NCI-H446 (cell line): ENCODE data around the gene MAD1L1.

Experiments
- DNase-seq, 2 experiments: peaks; one replicate each; lab custom pipeline; 2025; lab: John Stamatoyannopoulos, UW

The MAD1L1 gene

DNA sequence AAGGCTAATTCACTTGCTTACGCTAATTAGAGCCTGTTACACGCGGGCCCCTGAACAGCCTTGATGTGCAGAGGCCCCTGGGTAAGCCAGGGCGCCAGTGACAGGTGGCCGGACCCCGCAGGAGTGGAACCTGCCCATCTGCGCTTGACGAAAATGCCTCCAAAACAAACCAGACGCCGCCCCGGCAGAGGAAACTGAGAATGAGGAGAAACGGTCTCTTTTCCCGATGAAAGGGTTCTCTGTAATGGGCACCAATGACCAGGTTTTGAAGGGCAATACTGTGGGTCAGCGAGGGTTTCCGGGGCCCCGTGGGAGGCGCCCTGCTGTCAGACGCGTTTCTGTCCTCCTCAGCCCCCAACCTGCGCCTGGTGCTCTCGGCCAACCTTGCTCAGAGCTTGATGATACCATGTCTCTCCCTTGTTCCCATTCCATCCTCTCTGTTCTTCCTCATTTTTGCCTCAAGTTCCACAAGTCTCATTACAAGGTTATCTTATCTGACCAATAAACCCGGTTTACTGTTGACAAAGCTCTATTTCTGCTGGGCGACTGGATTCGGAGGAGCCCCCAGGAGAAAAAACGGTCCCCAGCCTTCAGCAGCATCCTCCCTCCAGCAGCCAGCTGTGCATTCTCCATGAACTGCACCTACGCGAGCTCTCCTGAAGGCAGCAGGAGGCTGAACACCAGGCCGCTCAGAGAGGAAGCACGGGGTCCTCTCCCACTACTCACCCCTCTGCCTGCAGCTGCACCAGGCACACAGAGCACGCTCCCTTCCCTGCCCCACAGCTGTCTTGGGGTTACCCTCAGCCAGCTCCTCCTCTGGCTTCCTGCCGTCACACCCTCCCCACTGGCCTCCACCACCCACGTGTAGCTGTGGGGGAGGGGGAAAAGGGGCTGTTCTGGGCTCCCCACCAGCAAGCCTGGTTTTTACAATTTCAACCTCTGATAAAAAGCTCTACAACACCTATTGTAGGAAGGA lies 202.0 kb downstream of the MAD1L1 start:
- no peak for DNase-seq

DNA sequence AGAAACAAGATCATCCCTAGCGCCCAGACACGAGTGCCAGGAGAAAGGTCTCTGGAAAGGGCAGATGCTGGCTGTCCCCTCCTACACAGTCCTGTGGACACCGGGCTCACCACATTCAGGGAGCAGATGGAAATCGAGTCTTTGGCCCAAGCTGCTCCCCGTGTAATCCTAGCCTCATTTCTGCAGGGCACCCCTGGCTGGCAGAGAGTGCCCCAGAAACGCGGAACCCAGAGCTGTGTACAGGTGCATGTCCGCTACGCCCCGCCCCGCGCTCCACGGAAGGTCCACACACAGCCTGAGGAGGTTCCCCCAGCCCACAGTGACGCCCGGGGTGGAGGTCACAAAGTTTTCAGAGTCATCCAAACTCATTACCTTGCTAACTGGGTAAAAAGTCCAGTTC lies 202.8 kb downstream of the MAD1L1 start:
- no peak for DNase-seq

DNA sequence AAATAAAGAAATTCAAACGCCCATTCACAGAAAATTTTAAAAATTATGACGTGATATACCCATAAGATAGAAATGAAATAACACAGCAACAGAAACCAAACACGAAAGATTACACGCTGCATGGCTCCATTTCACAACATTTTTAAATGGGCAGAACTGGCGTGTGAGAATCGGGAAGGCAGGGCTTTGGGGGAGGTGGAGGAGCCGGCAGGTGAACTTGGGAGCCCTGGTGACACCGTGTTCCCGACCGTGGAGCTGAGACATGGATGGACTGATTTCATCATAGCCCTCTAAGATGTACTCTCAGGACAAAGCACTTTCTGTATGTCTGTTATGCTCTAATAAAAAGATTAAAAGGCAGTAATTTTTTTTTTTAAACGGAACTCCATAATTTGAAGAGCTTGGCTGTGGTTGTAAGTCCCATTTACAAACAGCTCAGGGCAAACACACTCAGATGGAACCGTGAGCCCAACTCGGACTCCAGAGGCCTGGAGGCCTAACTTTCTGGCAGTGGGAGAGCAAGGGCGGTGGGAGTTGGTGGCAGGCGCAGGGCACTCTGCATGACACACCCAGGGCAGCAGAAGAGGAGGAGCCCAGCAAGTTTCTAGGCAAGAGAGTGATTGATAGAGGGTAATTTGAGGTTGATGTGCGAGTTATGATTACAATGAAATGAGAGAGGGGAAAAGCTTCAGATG lies 203.4 kb downstream of the MAD1L1 start:
- no peak for DNase-seq

DNA sequence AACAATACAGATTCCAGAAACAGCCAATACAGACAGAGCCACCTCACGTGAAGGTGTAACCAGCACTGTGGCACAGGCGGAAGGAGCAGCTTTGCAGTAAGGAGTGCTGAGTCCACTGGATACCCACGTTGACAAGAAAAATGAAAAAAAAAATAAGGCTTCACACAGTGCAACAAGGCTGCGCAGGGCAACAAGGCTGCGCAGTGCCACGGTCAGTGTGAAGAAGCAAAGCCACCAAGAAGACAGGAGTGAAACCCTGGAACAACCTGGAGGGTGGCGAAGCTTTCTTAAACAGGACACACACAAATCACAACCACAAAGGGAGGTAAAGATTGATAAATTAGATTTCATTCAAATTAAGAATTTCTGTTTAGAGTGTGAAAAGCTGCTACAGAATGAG lies 204.0 kb downstream of the MAD1L1 start:
- no peak for DNase-seq

DNA sequence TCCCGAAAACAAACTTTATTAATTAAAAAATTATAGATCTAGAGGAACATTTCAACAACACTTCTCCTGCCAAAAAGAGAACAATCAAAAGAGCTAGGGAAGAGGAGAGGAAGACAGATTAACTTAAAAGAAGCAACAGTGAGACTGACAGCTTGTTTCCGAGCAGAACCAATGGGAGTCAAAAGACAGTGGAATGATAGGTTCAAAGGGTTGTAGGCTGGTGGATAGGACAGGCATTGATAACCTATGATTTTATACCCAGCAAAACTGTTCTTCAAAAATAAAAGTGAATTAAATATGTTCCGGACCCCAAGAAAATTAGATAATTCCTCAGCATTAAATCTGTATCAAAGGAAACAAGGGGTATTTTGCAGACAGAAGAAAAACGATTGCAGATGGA lies 207.6 kb downstream of the MAD1L1 start:
- no peak for DNase-seq

DNA sequence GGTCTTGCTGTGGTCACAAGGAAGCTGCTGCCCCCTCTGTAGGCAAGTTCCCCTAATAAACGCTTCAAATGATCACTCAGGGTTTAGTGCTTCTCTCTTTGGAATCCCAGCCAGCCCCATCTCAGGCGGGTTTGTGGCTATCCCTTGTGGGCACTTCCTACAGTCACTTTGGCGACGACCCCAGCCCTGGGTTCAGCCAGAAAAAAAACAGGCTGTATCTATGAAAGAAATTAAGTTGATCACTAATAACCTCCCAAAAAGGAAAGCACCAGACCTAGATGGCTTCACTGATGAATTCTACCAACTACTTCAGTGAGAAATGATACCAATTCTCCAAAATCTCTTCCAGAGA lies 208.2 kb downstream of the MAD1L1 start:
- DNase-seq: no peak

DNA sequence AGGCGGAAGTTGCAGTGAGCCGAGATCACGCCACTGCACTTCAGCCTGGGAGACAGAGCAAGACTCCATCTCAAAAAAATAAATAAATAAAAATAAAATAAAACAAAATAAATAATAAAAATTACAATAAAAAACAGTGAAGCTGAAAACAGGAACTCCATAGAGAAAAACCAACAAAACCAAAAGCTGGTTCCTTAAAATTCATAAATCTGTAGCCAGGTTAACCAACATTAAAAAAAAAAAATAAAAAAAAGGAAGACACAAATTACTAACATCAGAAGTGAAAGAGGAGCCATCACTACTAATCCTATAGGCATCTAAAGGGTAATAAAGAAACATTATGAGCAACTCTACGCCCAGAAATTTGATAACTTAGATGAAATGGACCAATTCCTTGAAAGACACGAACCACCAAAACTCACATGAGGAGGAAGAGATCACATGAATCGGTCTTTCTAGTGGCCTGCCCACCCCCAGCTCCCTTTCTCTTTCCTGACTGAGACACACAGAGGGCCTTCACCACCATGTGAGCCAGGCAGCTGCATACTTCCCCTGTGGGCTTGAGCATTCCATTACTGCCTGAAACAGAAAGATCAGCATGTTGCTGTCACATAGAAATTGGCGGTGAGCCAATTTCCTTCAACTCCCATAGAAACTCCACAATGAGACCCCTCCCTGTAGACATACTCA lies 208.7 kb downstream of the MAD1L1 start:
- DNase-seq: no peak

DNA sequence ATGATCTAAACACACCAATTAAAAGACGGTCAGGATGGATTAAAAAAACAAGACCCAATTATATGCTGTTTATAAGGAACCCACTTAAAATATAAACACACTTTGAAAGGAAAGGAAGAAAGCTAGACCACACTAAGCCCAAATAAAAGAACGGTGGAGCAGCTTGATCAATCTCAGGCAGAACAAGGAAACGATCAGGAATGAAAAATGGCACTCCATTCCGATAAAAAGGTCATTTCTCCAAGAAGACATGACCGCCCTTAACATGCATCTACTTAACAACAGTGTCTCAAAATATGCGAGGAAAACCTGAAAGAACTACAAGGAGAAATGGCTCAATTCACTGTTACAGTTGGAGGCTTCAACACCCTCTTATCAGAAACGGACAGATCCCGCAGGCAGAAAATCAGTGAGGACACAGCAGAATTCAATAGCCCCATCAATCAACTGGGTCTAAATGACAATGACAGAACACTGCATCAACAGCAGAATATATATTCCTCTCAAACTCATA lies 210.0 kb downstream of the MAD1L1 start:
- no peak for DNase-seq

DNA sequence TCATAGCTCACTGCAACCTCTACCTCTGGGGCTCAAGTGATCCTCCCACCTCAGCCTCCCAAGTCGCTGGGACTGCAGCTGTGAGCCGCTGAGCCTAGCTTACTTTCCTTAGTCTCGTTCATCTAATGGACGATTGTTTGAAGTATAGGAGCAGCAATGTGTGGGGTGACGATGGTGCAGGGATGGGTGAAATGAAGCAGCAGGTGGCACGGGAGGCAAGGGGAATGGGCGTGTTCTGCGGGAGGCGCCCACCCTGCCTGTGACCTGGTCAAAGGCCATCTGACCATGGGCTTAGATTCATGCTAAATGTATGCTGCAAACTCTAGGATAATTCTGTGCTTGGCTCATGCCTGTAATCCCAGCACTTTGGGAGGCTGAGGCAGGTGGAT lies 210.7 kb downstream of the MAD1L1 start:
- DNase-seq: no peak

DNA sequence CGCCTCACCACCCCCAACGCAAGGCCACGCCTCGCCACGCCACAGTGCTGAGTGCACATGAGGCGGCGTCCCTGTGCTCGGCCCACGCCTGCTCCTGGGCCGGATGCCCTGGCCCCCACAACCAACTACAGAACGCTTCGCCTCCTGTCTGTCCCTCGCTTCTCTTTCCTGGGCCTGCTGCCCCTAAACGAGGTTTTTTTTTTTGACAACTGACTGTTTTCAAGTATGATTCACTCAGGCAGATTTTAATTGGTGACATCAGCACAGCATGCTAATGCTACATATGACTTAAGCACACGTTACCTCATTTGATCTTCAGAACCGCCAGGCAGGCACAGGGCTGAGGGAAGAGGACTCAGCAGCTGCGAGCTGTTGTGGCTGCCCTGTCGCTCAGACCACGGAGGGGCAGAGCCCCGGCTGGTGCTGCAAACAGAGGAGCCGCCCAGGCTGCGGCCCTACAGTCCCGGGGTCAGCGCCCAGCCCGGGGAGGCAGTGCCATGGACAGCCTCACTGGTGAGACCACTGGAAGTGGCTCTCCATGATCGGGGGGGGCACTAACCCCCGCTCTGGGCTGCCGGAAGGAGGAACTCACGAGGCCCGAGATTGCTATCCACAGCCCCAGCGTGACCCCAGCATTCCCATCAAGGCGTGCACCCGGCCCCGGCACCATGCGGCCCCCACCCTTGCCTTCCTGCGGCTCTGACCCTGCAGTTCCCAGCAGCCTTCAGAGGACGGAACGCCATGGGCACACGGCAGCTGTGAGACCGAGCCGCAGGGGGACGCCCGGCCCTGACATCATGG lies 212.8 kb downstream of the MAD1L1 start:
- no peak for DNase-seq

DNA sequence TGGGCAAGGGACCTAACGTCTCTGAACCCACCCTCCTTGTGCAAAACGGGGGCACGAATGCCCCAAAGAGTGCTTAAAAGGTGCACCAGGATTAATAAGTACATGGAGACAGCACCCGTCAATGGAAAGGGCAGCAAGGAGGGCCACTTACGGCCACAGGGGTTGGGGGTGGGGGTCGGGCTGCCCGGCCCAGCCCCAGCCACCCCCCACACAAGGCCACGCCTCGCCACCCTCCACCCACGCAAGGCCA lies 213.4 kb downstream of the MAD1L1 start:
- no peak for DNase-seq

DNA sequence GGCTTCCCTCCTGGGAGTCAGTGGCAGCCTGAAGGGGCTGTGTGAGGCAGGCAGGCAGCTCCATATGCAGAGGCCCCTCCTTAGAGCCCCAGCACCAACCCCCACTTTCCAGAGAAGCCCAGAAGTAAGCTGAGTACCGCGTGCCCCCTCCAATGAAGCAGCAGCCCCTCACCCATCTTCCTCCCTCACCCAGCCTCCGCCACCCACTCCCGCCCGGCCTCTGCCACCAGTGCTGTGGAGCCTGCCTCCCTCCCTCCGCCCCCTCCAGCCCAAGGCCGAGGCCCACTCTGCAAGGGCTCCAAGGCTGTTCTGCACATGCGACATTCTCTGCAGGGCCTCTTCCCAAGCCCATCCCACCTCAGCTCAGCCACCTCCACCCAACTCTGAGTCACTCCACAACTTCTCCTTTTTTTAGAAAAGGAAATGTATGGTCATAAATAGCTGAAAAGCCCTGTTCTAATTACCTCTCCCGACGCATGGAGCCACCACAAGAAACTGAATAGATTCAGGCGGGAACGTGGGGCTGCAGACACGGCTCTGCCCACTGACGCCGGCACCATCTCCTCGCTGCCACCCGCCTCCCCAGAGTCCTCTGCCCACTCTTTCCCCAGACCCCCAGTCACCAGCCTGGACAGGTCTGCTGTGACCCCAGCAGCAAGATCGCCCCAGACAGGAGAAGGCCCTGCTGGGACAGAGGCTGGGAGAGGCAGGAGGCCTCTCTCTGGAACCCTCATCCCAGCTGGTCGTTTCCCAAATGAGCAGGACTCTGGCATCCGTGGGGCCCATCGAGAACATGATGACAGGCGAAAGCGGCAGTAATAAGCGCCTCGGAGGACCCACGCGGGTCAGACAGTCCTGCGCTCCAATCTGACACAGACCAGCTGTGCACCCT lies 213.9 kb downstream of the MAD1L1 start:
- no peak for DNase-seq

DNA sequence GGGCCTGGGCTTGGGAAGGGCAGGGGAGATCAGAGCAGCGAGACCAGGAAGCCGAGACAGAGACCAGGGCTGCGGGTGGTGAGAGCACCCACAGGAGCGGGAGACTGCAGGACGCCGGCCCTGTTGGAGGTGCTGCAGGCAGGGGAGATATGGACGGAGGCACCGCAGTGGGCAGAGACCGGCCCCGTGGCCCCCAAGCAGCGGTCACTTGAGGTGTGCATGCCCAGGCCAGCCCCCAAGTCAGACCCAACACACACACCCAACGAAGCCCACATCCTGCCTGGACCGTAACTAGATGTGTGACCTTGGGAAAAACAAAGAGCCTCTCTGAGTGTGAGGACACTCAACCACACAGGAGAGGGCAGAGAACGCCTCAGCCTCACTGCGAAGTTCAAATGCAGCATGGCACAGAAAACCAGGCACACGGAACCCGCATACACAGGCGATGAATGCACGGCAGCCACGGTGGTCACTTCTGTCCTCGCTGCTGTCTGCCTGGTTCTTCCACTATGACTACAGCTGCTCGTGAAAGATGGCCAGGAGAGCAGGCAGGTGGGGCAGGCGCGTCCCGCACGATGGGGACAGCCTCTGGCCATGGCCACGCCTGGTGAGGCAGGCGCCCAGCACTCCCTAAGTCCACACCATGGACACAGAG lies 214.7 kb downstream of the MAD1L1 start:
- no peak for DNase-seq

DNA sequence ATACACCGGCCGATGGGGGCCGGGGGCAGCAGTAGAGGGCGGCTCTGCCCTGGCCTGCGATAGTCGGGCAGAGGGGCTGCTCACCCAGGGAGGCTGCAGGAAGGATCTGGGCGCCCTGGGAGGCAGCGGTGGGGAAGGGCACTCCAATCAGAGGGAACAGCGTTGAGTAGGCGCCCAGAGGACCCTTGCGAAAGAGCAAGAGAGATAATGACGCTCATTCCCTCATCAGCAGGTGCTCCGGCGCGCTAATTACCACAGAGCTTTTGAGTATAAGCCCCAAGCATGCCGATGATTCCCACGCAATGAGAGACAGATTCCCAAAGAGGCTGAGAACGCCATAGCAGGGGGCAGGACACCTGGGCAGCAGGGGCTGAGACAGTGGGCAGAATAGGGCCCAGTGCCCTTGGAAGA lies 215.3 kb downstream of the MAD1L1 start:
- DNase-seq: no peak

DNA sequence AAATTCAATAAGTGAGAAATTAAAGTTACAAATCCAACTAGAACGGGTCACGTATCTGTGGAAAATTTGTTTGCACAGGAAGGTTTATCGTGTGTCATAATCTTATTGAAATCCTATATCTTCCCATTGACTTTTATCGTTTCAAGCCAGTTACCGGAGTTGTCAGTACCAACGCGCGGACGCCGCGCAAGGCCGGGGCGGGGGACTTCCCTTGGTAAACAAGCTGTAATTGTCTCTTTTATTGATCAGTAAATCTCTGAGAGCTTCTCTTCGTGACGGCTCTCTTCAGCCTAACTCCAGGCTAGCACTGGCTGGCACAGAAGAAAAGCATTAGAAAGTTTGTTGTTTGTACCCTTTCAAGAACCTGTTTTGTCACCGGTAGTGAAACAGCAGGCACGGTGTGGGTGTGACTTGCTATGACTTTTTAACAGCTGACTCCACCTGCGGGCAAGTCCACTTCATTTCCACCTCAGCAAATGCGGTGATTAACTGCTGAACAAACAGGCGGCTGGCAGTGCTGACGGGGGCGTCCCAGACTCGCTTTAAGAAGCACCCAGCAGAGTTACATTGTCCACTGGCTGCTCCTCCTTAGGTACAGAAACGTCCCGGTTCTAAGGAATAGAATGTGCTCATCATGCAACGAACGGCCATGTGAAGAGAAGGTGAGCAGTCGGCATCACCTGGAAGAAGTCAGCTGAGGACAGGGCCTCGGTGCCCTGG lies 215.8 kb downstream of the MAD1L1 start:
- DNase-seq: no peak

DNA sequence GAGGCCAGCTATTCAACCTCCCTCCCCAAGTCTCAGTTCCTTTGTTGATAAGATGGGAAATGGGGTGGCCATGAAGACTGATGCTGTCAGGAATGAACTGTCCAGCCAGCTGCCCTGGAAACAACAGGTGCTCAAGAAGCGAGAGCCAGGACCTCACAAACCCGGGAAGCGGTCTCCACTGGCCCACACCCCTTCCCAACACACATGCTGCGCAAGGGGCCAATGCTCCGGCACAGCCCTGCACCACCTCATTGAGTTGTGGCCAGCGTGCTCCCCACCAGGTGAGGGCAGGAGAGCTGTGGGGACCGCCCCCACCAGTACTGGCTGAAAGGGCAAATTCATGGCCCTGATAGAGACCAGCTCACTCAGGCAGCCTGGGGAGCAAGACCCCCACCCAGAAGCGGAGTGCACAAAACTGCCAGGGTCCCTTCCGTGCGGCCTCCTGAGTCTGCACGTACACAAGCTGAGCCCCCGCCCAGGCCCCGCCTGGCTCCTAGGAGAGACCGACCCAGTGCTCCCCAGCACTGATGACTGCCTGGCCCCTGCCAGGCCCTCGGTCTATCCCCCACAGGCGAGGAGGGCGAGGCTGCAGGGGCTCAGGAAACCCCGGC lies 216.6 kb downstream of the MAD1L1 start:
- DNase-seq: no peak

DNA sequence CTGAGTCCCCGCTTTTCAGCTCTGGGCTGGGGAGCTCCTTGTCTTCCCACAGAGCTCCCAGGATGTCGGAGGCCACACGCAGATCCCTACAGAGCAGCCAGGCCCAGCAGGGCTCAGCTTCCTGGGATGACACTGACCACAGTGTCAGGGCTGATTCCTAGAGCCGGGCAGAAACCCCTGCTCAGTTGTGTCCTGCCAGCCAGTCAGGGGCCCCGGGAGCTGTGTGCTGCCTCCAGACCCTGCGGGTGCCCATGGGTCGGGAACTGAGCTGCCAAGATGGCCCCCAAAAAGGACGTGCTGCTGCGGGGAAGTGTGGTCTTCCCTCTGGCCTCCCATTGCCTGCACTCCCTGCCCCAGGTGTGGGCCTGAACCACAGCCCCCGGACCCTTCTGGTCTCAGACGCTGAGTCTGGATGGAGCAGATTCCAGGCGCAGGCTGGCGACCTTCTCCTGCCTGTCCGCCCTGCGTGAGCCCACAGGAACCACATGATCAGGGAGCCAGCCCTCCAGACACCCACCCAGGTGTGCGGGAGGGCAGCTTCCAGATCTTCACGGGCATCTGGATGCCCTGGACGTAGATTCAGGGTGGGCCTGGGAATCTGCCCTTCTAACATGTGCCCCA lies 217.4 kb downstream of the MAD1L1 start:
- no peak for DNase-seq

DNA sequence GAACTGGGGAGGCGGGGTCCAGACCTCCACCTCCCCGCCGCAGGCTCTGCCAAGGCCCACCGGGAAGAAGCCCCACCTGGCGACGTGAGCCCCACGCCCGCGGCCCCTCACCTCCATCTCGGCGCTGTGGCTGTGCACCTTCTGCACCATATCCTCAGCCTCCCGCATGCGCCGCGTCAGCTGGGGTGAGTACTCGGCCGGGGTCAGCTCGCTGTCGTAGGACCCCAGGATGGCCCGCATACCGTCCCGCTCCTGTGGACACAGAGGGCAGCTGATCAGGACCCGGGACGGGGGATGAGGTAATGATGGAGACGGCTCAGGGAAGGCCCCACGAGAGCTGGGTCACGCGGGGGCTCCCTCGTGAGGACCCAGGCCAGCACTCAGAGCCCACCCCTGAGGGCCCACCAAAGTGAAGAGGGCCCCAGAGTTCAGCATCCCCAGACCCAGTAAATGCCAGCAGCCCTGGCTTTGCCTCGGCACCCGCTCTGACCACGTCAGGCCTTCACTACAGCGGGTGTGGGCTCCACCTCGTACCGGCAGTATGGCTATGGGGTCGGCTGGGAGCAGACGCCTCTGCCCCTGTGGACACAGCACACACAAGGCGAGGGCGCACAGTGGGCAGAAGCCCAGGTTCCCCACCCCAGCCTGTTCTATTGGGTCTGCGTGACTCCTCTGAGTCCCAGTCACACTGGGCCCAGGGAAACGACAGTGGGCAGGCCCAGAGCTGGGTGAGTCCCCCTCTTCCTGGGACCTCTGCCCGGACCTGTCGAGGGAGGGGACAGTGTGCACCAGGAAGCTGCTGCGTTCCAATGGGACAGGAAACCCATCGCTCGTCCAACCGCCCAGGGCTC lies 218.1 kb downstream of the MAD1L1 start:
- DNase-seq: no peak
